Fibroblast of mammary gland (primary cell): ENCODE data around the gene JMJD4.

ENCODE experiments used
- DNase-seq: peaks from one replicate; pipeline ENCODE4 v3.0.0-alpha.2; 2010; ENCODE audit warnings: low read depth
- H3K4me3 ChIP-seq: 2 replicates; pipeline ENCODE4 v1.5.1; 2011; ENCODE audit warnings: low read depth, mild to moderate bottlenecking, low read length, moderate library complexity; ENCODE audit not compliant: control insufficient read depth
- TF ChIP-seq, protein P1 (sequence below): conservative IDR thresholded peaks from 2 replicates; pipeline ENCODE4 v1.5.1; 2011; ENCODE audit warnings: low read depth, low read length, inconsistent platforms; ENCODE audit not compliant: control insufficient read depth, insufficient read depth

The JMJD4 gene, protein sequence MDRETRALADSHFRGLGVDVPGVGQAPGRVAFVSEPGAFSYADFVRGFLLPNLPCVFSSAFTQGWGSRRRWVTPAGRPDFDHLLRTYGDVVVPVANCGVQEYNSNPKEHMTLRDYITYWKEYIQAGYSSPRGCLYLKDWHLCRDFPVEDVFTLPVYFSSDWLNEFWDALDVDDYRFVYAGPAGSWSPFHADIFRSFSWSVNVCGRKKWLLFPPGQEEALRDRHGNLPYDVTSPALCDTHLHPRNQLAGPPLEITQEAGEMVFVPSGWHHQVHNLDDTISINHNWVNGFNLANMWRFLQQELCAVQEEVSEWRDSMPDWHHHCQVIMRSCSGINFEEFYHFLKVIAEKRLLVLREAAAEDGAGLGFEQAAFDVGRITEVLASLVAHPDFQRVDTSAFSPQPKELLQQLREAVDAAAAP

DNA sequence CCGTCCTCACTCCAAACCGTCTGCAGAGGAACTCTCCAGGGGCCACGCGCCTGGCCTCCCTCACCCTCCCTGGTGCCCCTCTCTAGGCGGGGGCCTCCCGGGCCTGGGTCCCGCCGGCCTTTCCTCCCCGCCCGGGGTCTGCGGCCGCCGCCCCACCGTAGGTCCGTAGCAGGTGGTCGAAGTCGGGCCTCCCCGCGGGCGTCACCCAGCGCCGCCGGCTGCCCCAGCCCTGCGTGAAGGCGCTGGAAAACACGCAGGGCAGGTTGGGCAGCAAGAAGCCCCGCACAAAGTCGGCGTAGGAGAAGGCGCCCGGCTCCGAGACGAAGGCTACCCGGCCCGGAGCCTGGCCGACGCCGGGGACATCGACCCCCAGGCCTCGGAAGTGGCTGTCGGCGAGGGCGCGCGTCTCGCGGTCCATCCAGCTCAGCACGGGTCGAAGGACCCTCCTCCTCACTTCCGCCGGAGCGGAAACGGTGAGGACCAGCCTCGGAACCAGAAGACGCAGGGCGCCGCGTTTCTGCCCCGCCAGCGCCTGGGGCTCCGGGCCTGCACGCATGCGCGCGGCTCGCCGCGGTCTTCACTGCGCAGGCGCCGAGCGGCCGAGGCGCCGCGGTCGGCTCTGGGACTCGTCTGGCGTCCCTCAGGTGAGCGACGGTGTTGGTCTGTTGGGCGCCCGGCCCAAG, at the start of gene JMJD4, which contains the start of gene SNAP47:
Gene JMJD4 (minus strand): TSS at position 447 of the 683 bp plus-strand sequence. CDS start 29 bp downstream, at position 418.
Gene SNAP47 (plus strand): TSS at position 580 of the 683 bp plus-strand sequence. CDS start 12,302 bp downstream, outside the sequence.
- peak; percentile 89 for DNase-seq
- TF ChIP-seq, protein P1, sequence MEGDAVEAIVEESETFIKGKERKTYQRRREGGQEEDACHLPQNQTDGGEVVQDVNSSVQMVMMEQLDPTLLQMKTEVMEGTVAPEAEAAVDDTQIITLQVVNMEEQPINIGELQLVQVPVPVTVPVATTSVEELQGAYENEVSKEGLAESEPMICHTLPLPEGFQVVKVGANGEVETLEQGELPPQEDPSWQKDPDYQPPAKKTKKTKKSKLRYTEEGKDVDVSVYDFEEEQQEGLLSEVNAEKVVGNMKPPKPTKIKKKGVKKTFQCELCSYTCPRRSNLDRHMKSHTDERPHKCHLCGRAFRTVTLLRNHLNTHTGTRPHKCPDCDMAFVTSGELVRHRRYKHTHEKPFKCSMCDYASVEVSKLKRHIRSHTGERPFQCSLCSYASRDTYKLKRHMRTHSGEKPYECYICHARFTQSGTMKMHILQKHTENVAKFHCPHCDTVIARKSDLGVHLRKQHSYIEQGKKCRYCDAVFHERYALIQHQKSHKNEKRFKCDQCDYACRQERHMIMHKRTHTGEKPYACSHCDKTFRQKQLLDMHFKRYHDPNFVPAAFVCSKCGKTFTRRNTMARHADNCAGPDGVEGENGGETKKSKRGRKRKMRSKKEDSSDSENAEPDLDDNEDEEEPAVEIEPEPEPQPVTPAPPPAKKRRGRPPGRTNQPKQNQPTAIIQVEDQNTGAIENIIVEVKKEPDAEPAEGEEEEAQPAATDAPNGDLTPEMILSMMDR = no peak
- peak within 1 kb of the TSS; percentile 89 for H3K4me3 ChIP-seq

DNA sequence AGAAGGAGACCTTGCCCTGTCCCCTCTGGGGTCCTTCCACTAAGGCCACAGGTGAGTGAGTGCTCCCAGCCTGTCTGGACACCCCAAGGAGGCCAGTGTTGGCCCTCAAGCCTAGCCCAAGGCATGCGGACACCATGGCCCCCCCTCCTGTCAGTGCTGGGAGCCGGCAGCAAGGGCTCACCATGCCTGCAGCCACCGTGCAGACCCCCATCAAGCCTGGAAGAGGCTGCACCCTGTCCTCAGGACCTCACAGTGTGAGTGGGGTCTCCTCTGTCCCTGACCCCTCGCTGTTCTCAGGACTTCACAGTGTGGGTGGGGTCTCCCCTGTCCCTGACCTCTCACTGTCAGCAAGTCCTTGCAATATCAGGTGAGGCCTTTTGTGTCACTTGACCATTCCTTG, 47.1 kb upstream of the JMJD4 start:
- no peak for DNase-seq
- TF ChIP-seq, protein P1 = no peak
- no peak overlapping the region for H3K4me3 ChIP-seq

DNA sequence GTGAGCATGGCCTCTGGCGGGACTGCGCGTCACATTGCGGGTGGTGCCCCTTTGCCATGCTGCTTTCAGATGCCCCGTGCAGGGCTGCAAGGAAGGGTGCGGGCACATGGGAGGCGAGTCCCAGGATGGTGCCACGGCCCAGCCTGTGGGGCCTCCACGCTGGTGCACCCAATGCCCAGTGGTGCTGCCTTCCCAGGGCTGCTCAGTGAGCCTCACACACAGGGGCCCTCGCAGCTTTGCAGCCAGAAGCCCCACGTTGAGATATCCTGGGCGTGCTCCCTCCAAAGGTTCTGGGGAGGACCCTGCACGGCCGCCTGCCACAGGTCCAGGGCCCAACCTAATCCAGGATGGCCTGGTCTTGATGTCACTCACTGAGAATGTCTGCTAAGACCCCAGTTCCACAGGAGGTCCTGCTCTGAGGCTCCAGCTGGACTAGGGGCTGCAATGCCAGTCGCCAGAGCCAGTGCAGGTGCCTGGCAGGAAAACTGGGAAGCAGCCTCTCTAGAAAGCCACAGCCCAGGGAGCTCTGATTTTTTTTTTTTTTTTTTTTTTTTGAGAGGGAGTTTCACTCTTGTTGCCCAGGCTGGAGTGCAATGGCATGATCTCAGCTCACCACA, 46.3 kb upstream of the JMJD4 start:
- H3K4me3 ChIP-seq = no peak overlapping the region
- TF ChIP-seq, protein P1 = no peak
- DNase-seq = no peak

DNA sequence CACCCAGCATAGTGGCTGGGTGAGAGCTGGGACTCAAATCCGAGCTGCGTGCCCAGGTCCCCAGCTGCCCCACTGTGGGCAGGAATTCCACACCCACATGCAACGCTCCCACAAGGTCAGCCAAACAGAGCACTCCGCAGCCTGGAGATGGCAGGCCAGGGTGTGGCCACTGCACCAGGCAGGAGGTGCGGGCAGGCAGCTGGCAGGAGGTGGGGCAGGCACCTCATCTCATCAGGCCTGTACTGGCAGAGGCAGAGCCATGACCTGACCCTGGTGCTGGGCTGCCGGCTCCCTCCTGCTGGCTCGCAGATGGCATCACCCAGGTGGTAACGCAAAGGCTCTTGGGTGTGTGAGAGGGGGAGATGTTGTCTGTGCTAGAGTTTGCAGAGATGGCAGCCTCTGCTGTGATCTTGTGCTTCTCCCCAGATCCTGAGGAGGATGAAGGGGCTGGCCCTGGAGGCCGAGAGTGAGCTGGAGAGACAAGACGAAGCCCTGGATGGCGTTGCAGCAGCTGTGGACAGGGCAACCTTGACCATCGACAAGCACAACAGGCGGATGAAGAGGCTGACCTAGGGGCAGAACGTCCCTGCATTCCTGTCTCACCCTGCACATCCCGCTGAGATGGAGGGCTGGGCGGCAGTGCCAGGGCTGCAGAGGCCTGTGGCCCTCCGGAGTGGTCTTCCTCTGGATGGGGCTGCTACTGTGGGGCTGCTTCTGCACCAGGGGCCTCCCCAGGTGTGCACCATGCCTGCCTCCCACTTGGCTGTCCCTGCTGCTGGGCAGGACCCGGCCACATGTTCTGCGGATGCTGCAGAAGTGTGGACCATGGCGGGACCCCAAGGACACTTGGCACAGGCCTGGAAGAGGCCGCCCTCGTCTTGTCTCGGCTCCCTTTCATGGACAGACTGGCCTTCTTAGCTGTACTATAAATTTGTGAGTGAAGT, 45.3 kb upstream of the JMJD4 start:
- TF ChIP-seq, protein P1 = no peak
- no peak for DNase-seq
- no peak overlapping the region for H3K4me3 ChIP-seq

DNA sequence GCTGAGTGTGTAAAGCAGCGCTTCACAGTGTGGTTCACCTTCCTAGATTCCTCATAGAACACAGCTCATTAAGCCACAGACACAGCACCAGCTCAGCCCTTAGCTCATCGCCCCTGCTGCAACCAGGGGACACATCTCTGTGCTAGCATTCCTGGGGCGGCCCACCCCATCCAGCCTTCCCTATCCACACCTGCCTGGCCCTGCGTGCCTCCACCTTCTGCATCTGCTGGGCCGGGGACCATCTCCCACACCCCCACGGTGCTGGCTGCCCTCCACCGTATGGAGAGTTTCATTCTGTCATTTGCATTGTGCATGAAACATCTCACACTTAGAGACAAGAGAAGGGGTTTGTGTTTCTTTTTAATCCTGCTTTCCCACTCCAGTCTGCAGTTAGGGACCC, 44.6 kb upstream of the JMJD4 start:
- DNase-seq = no peak
- TF ChIP-seq, protein P1 = no peak
- H3K4me3 ChIP-seq = no peak overlapping the region

DNA sequence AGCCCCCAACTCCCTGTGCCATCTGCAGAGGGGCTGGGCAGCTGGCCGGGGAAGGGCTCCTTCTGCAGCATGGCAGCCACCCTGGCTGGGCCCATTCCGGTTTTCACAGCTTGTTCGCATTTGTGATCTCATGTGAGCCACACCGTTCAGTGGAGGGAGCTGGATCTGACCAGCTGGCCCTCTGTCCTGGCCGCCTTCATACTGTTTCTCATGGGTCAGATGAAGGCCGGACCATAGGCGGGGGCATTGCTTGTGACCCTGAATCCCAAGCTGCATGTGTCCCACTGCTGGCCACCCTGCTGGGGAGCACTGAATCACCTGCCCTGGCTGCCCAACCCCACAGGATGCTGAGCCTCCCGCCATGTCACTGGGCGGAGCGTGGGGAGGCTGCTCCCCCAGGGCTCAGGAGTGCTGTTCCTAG, 43.9 kb upstream of the JMJD4 start:
- DNase-seq = no peak
- TF ChIP-seq, protein P1 = no peak
- H3K4me3 ChIP-seq = no peak overlapping the region
